Stimulated activated CD4-positive, alpha-beta T cell treated with anti-CD3 and anti-CD28 coated beads, TNF-alpha, amount 100 ng/mL, for 48 hours (primary cell): Measurements from ENCODE around the gene AADACL3.
"Not testable (repeated sequence)": the region's sequence is repeated elsewhere in the genome, so short reads cannot be mapped to it uniquely, and the experiment has no call there.

Experiments
- DNase-seq, 3 donors: peaks; one replicate each; pipeline ENCODE4 v3.0.0-alpha.2; 2020; ENCODE audit warnings: low read depth in 3 of 3

The AADACL3 gene

GRCh38 chr1:12714710-12715475 lies 1.0 kb upstream of the AADACL3 start:
- DNase-seq = no peak

- DNase-seq = no peak
Observed at GRCh38 chr1:12717301-12717838, 1.5 kb downstream of the AADACL3 start.

- no peak for DNase-seq
Observed at GRCh38 chr1:12722626-12723025, 6.7 kb downstream of the AADACL3 start.

- DNase-seq = no peak
Observed at GRCh38 chr1:12728391-12728790, 12.5 kb downstream of the AADACL3 start.

- no peak for DNase-seq
Observed at GRCh38 chr1:12730156-12730555, 14.2 kb downstream of the AADACL3 start.

GRCh38 chr1:12731084-12731483 lies 15.2 kb downstream of the AADACL3 start:
- not testable (repeated sequence) for DNase-seq

GRCh38 chr1:12734651-12735050 lies 18.7 kb downstream of the AADACL3 start:
- no peak for DNase-seq

GRCh38 chr1:12738934-12739333 lies 23.0 kb downstream of the AADACL3 start:
- no peak for DNase-seq

- no peak for DNase-seq
Observed at GRCh38 chr1:12739613-12740012, 23.7 kb downstream of the AADACL3 start.

GRCh38 chr1:12741946-12742345 lies 26.0 kb downstream of the AADACL3 start:
- DNase-seq = no peak

GRCh38 chr1:12745126-12745991 lies 29.4 kb downstream of the AADACL3 start:
- no peak for DNase-seq

- no peak for DNase-seq
Observed at GRCh38 chr1:12745992-12746323, 30.0 kb downstream of the AADACL3 start, which contains the start of gene CFAP107. Gene CFAP107, plus strand, starts transcription at chr1:12746200. Its CDS starts 231 bp downstream, at chr1:12746431.

GRCh38 chr1:12748778-12749355 lies 33.0 kb downstream of the AADACL3 start:
- no peak for DNase-seq

GRCh38 chr1:12754738-12755137 lies 38.8 kb downstream of the AADACL3 start:
- no peak for DNase-seq

- no peak for DNase-seq
Observed at GRCh38 chr1:12756273-12756672, 40.4 kb downstream of the AADACL3 start.

- DNase-seq = no peak
Observed at GRCh38 chr1:12756768-12757413, 41.0 kb downstream of the AADACL3 start.

- no peak for DNase-seq
Observed at GRCh38 chr1:12757836-12758235, 41.9 kb downstream of the AADACL3 start.

GRCh38 chr1:12760256-12760795 lies 44.4 kb downstream of the AADACL3 start:
- DNase-seq = no peak

- no peak for DNase-seq
Observed at GRCh38 chr1:12761781-12762180, 45.9 kb downstream of the AADACL3 start.

- no peak for DNase-seq
Observed at GRCh38 chr1:12762766-12763165, 46.9 kb downstream of the AADACL3 start.

GRCh38 chr1:12763479-12763878 lies 47.6 kb downstream of the AADACL3 start:
- no peak for DNase-seq

- DNase-seq = no peak
Observed at GRCh38 chr1:12764016-12764415, 48.1 kb downstream of the AADACL3 start.
